WTC11 (cell line): ENCODE results near the gene ADAMTS2. TPM values are rescaled to one million over a fixed set of nuclear protein-coding genes. Genes with fewer than 3 reads are reported as not detected.

Source experiments
- ATAC-seq: fragments of 200-7000 bp; cut with Tn5 transposase; 2 replicates; pipeline ENCODE4 v1.10.0; 2021; ENCODE audit warnings: mild to moderate bottlenecking, moderate library complexity
- CTCF ChIA-PET: fragments of 300-600 bp; sonication (Branson Sonifier 250); formaldehyde crosslinking; loops from one replicate; lab custom pipeline; 2021; ENCODE audit warnings: antibody characterized with exemption; lab: Charles Lee
- POLR2A ChIA-PET: fragments of 350-600 bp; sonication (Branson Sonifier 250); formaldehyde crosslinking; loops from one replicate; lab custom pipeline; 2021; ENCODE audit warnings: antibody characterized with exemption; lab: Charles Lee
- DNase-seq: peaks from one replicate; pipeline ENCODE4 v3.0.0; 2021; ENCODE audit warnings: low spot score
- H3K27ac Mint-ChIP-seq: 2 replicates; pipeline ENCODE4 v1.8.0; 2021; ENCODE audit warnings: mixed read lengths
- H3K27me3 Mint-ChIP-seq: 2 replicates; pipeline ENCODE4 v1.8.0; 2021; ENCODE audit warnings: low read depth, mild to moderate bottlenecking, moderate library complexity, mixed read lengths
- H3K36me3 Mint-ChIP-seq: 2 replicates; pipeline ENCODE4 v1.8.0; 2021; ENCODE audit warnings: mixed read lengths
- H3K4me1 Mint-ChIP-seq: 2 replicates; pipeline ENCODE4 v1.8.0; 2022; ENCODE audit warnings: mixed read lengths
- H3K4me3 Mint-ChIP-seq: 2 replicates; pipeline ENCODE4 v1.8.0; 2021; ENCODE audit warnings: mild to moderate bottlenecking, moderate library complexity, mixed read lengths
- H3K9me3 Mint-ChIP-seq: 2 replicates; pipeline ENCODE4 v1.8.0; 2021; ENCODE audit warnings: mixed read lengths
- CBFB ChIP-seq: sonication (generic); formaldehyde crosslinking; IDR thresholded peaks from 2 replicates; pipeline ENCODE4 v1.8.1; 2022; ENCODE audit warnings: mild to moderate bottlenecking, low read depth, missing genetic modification reagents
- ELF4 ChIP-seq: sonication (generic); formaldehyde crosslinking; IDR thresholded peaks from 2 replicates; pipeline ENCODE4 v1.8.1; 2022; ENCODE audit warnings: low read depth, mild to moderate bottlenecking, moderate library complexity, missing genetic modification reagents
- FOXK1 ChIP-seq: sonication (generic); formaldehyde crosslinking; IDR thresholded peaks from 2 replicates; pipeline ENCODE4 v1.8.0; 2022; ENCODE audit warnings: mild to moderate bottlenecking, moderate library complexity, missing genetic modification reagents
- FOXP1 ChIP-seq: sonication (generic); formaldehyde crosslinking; IDR thresholded peaks from 2 replicates; pipeline ENCODE4 v1.8.0; 2022; ENCODE audit warnings: missing genetic modification reagents, mild to moderate bottlenecking, moderate library complexity, borderline replicate concordance
- KAT7 ChIP-seq: sonication (generic); formaldehyde crosslinking; IDR thresholded peaks from 2 replicates; pipeline ENCODE4 v1.8.1; 2023; ENCODE audit warnings: missing genetic modification reagents, mild to moderate bottlenecking, borderline replicate concordance
- PRRX2 ChIP-seq: fragments of 250-450 bp; sonication (Bioruptor Pico); IDR thresholded peaks from 2 replicates; pipeline ENCODE4 v1.8.0; 2021; ENCODE audit warnings: mild to moderate bottlenecking
- SMAD3 ChIP-seq: sonication (generic); formaldehyde crosslinking; IDR thresholded peaks from 2 replicates; pipeline ENCODE4 v1.8.0; 2022; ENCODE audit warnings: missing genetic modification reagents, mild to moderate bottlenecking, borderline replicate concordance
- TEAD4 ChIP-seq: sonication (generic); formaldehyde crosslinking; IDR thresholded peaks from 2 replicates; pipeline ENCODE4 v1.8.0; 2022; ENCODE audit warnings: mild to moderate bottlenecking, missing genetic modification reagents
- ZNF219 ChIP-seq: sonication (generic); formaldehyde crosslinking; IDR thresholded peaks from 2 replicates; pipeline ENCODE4 v1.8.0; 2023; ENCODE audit warnings: missing genetic modification reagents, mild to moderate bottlenecking, borderline replicate concordance
- ZNF232 ChIP-seq: sonication (generic); formaldehyde crosslinking; IDR thresholded peaks from 2 replicates; pipeline ENCODE4 v1.8.0; 2022; ENCODE audit warnings: mild to moderate bottlenecking, missing genetic modification reagents
- total RNA-seq: library from RNA; stranded (reverse); gene quantifications from 3 replicates; pipeline ENCODE4 v1.2.3, GENCODE V29; 2021
- TF ChIP-seq, protein P1 (sequence below): fragments of 250-450 bp; sonication (Bioruptor Pico); IDR thresholded peaks from 2 replicates; pipeline ENCODE4 v1.9.0; 2021; ENCODE audit warnings: mild to moderate bottlenecking, borderline replicate concordance
- TF ChIP-seq, protein P2 (sequence below): sonication (generic); formaldehyde crosslinking; IDR thresholded peaks from 2 replicates; pipeline ENCODE4 v1.8.0; 2022; ENCODE audit warnings: mild to moderate bottlenecking, missing genetic modification reagents
- TF ChIP-seq, protein P3 (sequence below): sonication (generic); formaldehyde crosslinking; IDR thresholded peaks from 2 replicates; pipeline ENCODE4 v1.8.1; 2022; ENCODE audit warnings: low read depth, mild to moderate bottlenecking, moderate library complexity, missing genetic modification reagents, borderline replicate concordance
- TF ChIP-seq, protein P4 (sequence below): sonication (generic); formaldehyde crosslinking; IDR thresholded peaks from 2 replicates; pipeline ENCODE4 v1.8.0; 2023; ENCODE audit warnings: missing genetic modification reagents, mild to moderate bottlenecking, borderline replicate concordance
- TF ChIP-seq, protein P5 (sequence below): fragments of 250-450 bp; sonication (Bioruptor Pico); conservative IDR thresholded peaks from 2 replicates; pipeline ENCODE4 v1.9.0; 2021; ENCODE audit warnings: mild to moderate bottlenecking

The ADAMTS2 gene
- total RNA-seq, 1 experiment from 2014 or later: 11.2 TPM

DNA sequence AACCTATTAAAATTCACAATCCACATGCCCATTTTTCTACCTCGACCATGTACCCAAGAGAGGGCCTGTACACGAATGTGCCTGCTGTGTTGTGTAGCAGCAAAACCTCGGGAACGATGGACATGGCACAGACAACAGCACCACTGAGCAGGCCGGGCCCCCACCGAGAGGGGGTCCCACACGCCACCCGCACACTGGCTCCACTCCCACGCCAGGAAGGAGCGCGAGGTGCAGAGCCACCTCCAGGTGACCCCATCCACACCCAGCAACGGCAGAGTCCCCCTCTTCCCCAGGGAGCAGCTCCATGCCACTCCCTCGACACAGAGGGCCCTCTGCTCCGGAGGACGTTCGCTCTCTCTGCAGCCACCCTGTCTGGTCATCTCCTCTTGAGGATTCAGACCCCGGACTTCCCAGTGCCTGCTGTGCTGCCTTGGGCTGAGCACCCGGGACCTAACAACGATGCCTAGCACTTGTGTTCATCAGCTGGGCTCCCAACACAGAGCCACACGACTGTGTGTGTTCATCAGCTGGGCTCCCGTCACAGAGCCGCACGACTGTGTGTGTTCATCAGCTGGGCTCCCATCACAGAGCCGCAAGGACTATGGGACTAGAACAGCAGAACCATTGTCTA, 25.3 kb upstream of the ADAMTS2 start (continued):
- TF ChIP-seq, protein P1, sequence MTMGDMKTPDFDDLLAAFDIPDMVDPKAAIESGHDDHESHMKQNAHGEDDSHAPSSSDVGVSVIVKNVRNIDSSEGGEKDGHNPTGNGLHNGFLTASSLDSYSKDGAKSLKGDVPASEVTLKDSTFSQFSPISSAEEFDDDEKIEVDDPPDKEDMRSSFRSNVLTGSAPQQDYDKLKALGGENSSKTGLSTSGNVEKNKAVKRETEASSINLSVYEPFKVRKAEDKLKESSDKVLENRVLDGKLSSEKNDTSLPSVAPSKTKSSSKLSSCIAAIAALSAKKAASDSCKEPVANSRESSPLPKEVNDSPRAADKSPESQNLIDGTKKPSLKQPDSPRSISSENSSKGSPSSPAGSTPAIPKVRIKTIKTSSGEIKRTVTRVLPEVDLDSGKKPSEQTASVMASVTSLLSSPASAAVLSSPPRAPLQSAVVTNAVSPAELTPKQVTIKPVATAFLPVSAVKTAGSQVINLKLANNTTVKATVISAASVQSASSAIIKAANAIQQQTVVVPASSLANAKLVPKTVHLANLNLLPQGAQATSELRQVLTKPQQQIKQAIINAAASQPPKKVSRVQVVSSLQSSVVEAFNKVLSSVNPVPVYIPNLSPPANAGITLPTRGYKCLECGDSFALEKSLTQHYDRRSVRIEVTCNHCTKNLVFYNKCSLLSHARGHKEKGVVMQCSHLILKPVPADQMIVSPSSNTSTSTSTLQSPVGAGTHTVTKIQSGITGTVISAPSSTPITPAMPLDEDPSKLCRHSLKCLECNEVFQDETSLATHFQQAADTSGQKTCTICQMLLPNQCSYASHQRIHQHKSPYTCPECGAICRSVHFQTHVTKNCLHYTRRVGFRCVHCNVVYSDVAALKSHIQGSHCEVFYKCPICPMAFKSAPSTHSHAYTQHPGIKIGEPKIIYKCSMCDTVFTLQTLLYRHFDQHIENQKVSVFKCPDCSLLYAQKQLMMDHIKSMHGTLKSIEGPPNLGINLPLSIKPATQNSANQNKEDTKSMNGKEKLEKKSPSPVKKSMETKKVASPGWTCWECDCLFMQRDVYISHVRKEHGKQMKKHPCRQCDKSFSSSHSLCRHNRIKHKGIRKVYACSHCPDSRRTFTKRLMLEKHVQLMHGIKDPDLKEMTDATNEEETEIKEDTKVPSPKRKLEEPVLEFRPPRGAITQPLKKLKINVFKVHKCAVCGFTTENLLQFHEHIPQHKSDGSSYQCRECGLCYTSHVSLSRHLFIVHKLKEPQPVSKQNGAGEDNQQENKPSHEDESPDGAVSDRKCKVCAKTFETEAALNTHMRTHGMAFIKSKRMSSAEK: no peak
- TF ChIP-seq CBFB: no peak

DNA sequence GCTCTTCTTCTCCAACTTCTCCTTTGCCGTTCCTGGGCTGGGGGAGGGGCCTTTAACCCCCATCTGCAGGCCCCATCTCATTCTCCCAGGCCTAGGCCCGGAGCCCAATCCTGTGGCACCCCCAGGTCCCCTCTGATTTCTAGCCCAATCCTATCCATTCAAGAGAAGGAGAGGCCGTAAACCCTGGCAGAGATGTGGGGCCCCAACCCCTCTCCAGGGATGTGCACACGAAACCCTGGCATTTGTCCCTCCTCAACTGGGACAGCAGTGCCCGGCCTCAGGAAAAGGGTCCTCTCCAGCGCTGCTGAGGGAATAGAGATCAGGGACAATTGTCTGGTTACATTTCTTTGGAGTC, 24.2 kb upstream of the ADAMTS2 start:
- Mint-ChIP-seq H3K27me3 (no peaks in the 10 kb centered on the region), H3K4me3 (no peak overlapping the region)
- POLR2A ChIA-PET: no interaction called here
- TF ChIP-seq ZNF232 (CRISPR knock-in tag) (no peak), ELF4 (CRISPR knock-in tag) (no peak), TEAD4 (CRISPR knock-in tag) (no peak), KAT7 (CRISPR knock-in tag) (no peak), FOXP1 (CRISPR knock-in tag) (no peak), CBFB (no peak), FOXK1 (CRISPR knock-in tag) (no peak), SMAD3 (CRISPR knock-in tag) (no peak), PRRX2 (CRISPR knock-in tag) (no peak), ZNF219 (no peak)
- TF ChIP-seq, protein P1: no peak
- TF ChIP-seq, protein P2, sequence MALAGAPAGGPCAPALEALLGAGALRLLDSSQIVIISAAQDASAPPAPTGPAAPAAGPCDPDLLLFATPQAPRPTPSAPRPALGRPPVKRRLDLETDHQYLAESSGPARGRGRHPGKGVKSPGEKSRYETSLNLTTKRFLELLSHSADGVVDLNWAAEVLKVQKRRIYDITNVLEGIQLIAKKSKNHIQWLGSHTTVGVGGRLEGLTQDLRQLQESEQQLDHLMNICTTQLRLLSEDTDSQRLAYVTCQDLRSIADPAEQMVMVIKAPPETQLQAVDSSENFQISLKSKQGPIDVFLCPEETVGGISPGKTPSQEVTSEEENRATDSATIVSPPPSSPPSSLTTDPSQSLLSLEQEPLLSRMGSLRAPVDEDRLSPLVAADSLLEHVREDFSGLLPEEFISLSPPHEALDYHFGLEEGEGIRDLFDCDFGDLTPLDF: no peak
- TF ChIP-seq, protein P3, sequence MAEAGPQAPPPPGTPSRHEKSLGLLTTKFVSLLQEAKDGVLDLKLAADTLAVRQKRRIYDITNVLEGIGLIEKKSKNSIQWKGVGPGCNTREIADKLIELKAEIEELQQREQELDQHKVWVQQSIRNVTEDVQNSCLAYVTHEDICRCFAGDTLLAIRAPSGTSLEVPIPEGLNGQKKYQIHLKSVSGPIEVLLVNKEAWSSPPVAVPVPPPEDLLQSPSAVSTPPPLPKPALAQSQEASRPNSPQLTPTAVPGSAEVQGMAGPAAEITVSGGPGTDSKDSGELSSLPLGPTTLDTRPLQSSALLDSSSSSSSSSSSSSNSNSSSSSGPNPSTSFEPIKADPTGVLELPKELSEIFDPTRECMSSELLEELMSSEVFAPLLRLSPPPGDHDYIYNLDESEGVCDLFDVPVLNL (CRISPR knock-in tag): no peak
- TF ChIP-seq, protein P4, sequence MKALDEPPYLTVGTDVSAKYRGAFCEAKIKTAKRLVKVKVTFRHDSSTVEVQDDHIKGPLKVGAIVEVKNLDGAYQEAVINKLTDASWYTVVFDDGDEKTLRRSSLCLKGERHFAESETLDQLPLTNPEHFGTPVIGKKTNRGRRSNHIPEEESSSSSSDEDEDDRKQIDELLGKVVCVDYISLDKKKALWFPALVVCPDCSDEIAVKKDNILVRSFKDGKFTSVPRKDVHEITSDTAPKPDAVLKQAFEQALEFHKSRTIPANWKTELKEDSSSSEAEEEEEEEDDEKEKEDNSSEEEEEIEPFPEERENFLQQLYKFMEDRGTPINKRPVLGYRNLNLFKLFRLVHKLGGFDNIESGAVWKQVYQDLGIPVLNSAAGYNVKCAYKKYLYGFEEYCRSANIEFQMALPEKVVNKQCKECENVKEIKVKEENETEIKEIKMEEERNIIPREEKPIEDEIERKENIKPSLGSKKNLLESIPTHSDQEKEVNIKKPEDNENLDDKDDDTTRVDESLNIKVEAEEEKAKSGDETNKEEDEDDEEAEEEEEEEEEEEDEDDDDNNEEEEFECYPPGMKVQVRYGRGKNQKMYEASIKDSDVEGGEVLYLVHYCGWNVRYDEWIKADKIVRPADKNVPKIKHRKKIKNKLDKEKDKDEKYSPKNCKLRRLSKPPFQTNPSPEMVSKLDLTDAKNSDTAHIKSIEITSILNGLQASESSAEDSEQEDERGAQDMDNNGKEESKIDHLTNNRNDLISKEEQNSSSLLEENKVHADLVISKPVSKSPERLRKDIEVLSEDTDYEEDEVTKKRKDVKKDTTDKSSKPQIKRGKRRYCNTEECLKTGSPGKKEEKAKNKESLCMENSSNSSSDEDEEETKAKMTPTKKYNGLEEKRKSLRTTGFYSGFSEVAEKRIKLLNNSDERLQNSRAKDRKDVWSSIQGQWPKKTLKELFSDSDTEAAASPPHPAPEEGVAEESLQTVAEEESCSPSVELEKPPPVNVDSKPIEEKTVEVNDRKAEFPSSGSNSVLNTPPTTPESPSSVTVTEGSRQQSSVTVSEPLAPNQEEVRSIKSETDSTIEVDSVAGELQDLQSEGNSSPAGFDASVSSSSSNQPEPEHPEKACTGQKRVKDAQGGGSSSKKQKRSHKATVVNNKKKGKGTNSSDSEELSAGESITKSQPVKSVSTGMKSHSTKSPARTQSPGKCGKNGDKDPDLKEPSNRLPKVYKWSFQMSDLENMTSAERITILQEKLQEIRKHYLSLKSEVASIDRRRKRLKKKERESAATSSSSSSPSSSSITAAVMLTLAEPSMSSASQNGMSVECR (CRISPR knock-in tag): no peak
- TF ChIP-seq, protein P5, sequence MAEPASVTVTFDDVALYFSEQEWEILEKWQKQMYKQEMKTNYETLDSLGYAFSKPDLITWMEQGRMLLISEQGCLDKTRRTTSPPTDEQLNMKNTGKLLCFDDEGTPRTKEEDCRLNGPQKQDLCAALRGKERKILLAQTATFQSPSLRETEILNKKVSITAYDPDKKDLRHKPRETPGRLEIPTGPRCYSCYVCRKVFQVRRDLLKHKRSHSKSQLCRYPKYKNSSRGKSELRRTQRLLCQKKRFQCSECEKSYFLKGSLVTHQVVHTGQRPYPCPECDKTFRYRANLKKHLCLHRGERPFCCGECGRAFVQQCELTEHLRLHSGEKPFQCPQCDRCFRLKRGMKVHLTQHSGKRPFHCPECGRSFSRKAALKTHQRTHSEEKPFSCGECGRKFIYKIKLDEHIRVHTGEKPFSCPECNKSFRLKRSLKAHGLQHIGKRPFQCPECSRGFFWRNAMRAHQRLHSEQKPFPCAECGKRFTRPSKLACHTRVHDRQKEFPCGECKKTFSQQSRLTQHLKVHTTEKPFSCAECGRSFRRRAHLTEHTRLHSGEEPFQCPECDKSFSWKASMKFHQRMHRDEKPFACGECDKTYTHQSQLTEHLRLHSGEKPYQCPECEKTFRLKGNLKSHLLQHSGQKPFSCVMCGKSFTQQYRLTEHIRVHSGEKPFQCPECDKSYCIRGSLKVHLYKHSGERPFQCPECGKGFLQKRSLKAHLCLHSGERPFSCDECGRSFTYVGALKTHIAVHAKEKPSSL (CRISPR knock-in tag): no peak

More for the DNA sequence above, 24.2 kb upstream of the ADAMTS2 start:
- Mint-ChIP-seq H3K36me3 (no peaks in the 10 kb centered on the region), H3K27ac (no peak overlapping the region), H3K9me3 (peaks cover 8% of the 10 kb centered on the region; the same call in 1 of the 2 replicates), H3K4me1 (no peaks in the 10 kb centered on the region)
- no peak for ATAC-seq
- CTCF ChIA-PET: no interaction called here
- no peak for DNase-seq
